DOHH2 (cell line): ENCODE measurements around the gene DCUN1D1.

ENCODE experiments used
- CTCF ChIP-seq: fragments of 200-600 bp; sonication (generic); IDR thresholded peaks from one replicate; pipeline ENCODE4 v1.5.1; 2014; ENCODE audit warnings: antibody characterized with exemption, mild to moderate bottlenecking, low read depth, low read length; ENCODE audit not compliant: poor library complexity, severe bottlenecking
- EZH2phosphoT487 ChIP-seq: fragments of 200-600 bp; sonication (generic); IDR thresholded peaks from 2 replicates; pipeline ENCODE4 v1.6.1; 2017; ENCODE audit warnings: borderline replicate concordance, mild to moderate bottlenecking, antibody characterized with exemption, low read length, moderate library complexity, mixed read lengths

DNA sequence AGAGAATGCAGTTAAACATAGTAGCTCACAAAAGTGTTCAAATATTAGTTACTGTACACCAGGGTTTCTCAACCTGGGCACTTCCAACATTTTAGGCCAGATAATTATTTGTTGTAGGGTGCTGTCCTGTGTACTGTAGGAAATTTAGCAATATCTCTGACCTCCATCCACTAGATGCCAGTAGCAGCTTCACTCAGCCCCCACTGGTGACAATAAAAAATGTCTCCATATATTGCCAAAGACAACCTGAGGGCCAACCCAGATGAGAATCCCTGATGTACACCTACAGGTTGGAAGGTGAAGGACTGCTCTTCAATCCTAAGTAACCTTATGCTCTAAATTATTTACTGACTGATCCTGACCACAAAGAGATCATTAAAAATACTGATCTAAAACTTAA lies 32.5 kb downstream of the DCUN1D1 start:
- peak; percentile 26 for TF ChIP-seq CTCF
- no peak for TF ChIP-seq EZH2phosphoT487
